PC-9 (cell line): ENCODE measurements around the gene STX2. TPM values are rescaled to one million over a fixed set of nuclear protein-coding genes. Genes with fewer than 3 reads are reported as not detected.

Source experiments
- BruUV-seq: library from RNA; stranded (reverse); fragments of 400-500 nt; replicated peaks from 2 replicates; lab custom pipeline; 2021; lab: Mats Ljungman, UMichigan
- CTCF ChIA-PET: fragments of 300-600 bp; sonication (Branson Sonifier 250); formaldehyde crosslinking; loops from one replicate; lab custom pipeline; 2022; ENCODE audit warnings: antibody characterized with exemption; lab: Charles Lee
- POLR2A ChIA-PET: fragments of 300-600 bp; sonication (Branson Sonifier 250); formaldehyde crosslinking; loops from one replicate; lab custom pipeline; 2022; ENCODE audit warnings: antibody characterized with exemption; ENCODE audit not compliant: unreplicated experiment; lab: Charles Lee
- DNase-seq, 2 experiments: peaks; one replicate each; pipeline versions ENCODE4 v3.0.0 to v3.0.0-alpha.2; 2015 to 2022; ENCODE audit warnings: mixed read lengths in 1 of 2
- H2AFZ ChIP-seq: fragments of 200-600 bp; sonication (generic); 2 replicates; pipeline ENCODE4 v1.8.1; 2017; ENCODE audit warnings: antibody characterized with exemption
- H3F3A ChIP-seq: fragments of 200-600 bp; sonication (generic); 2 replicates; pipeline ENCODE4 v1.8.1; 2017; ENCODE audit warnings: antibody characterized with exemption, mild to moderate bottlenecking, low read depth; ENCODE audit not compliant: insufficient read depth
- H3K27ac ChIP-seq: fragments of 200-600 bp; sonication (generic); 2 replicates; pipeline ENCODE4 v1.6.1; 2016; ENCODE audit warnings: mixed run types
- H3K27me3 ChIP-seq: fragments of 200-600 bp; sonication (generic); 2 replicates; pipeline ENCODE4 v1.6.1; 2016; ENCODE audit warnings: low read depth, mixed run types; ENCODE audit not compliant: insufficient read depth
- H3K36me3 ChIP-seq: fragments of 200-600 bp; sonication (generic); 2 replicates; pipeline ENCODE4 v1.6.1; 2016; ENCODE audit warnings: low read depth, mixed run types
- H3K4me1 ChIP-seq: fragments of 200-600 bp; sonication (generic); replicated peaks from 2 replicates; pipeline ENCODE4 v1.6.1; 2016; ENCODE audit warnings: mixed run types; ENCODE audit not compliant: insufficient read depth
- H3K4me2 ChIP-seq: fragments of 200-600 bp; sonication (generic); 2 replicates; pipeline ENCODE4 v1.6.1; 2017; ENCODE audit warnings: mixed run types
- H3K4me3 ChIP-seq: fragments of 200-600 bp; sonication (generic); 2 replicates; pipeline ENCODE4 v1.6.1; 2016; ENCODE audit warnings: mixed run types
- H3K79me2 ChIP-seq: fragments of 200-600 bp; sonication (generic); 2 replicates; pipeline ENCODE4 v1.6.1; 2017; ENCODE audit warnings: low read depth, mixed run types
- H3K9me2 ChIP-seq: fragments of 200-600 bp; sonication (generic); 2 replicates; pipeline ENCODE4 v1.8.1; 2017; ENCODE audit warnings: mild to moderate bottlenecking; ENCODE audit not compliant: insufficient read depth
- H3K9me3 ChIP-seq: fragments of 200-600 bp; sonication (generic); 2 replicates; pipeline ENCODE4 v1.8.1; 2016; ENCODE audit warnings: low read depth; ENCODE audit not compliant: insufficient read depth
- H4K20me1 ChIP-seq: fragments of 200-600 bp; sonication (generic); 2 replicates; pipeline ENCODE4 v1.8.1; 2017; ENCODE audit not compliant: insufficient read depth
- EZH2 ChIP-seq: fragments of 200-600 bp; sonication (generic); IDR thresholded peaks from 2 replicates; pipeline ENCODE4 v1.8.0; 2017; ENCODE audit warnings: antibody characterized with exemption, low read depth
- intact Hi-C: fragments of 100-400 bp; cut with micrococcal nuclease; formaldehyde crosslinking; loops from one replicate; pipeline ENCODE4 v1.10.0; 2022; ENCODE audit not compliant: unreplicated experiment
- total RNA-seq: library from RNA; stranded (reverse); gene quantifications from 2 replicates; pipeline ENCODE4 v1.2.3, GENCODE V29; 2021
- TF ChIP-seq, protein P1 (sequence below): fragments of 200-600 bp; sonication (generic); conservative IDR thresholded peaks from 2 replicates; pipeline ENCODE4 v1.6.1; 2017; ENCODE audit warnings: mixed run types, antibody characterized with exemption, mild to moderate bottlenecking, moderate library complexity

Gene STX2
- total RNA-seq, 1 experiment from 2014 or later: 9.7 TPM

DNA sequence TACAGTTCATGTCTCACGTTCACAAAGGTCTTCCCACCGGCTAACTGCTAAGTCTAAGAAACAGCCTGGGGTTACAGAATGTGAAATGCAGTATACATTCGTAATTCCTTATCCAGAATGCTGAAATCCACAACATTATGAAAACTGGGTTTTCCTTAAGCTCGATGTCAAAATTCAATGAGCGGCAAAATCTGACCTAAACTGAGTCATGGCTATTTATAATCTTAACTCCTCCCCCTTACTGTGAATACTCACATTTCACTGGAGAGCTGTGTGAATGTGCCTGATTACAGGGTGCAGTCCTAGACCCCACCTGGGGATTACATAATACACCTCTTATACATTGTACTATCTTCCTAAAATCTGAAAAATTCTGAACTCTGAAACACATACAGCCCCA is 35.3 kb downstream of the STX2 start:
- no peak for TF ChIP-seq EZH2
- TF ChIP-seq, protein P1, sequence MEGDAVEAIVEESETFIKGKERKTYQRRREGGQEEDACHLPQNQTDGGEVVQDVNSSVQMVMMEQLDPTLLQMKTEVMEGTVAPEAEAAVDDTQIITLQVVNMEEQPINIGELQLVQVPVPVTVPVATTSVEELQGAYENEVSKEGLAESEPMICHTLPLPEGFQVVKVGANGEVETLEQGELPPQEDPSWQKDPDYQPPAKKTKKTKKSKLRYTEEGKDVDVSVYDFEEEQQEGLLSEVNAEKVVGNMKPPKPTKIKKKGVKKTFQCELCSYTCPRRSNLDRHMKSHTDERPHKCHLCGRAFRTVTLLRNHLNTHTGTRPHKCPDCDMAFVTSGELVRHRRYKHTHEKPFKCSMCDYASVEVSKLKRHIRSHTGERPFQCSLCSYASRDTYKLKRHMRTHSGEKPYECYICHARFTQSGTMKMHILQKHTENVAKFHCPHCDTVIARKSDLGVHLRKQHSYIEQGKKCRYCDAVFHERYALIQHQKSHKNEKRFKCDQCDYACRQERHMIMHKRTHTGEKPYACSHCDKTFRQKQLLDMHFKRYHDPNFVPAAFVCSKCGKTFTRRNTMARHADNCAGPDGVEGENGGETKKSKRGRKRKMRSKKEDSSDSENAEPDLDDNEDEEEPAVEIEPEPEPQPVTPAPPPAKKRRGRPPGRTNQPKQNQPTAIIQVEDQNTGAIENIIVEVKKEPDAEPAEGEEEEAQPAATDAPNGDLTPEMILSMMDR: no peak
- Histone ChIP-seq H3K9me2 (no peaks in the 10 kb centered on the region), H3K27me3 (no peaks in the 10 kb centered on the region), H3K4me1 (peaks cover 7% of the 10 kb centered on the region), H3K4me2 (no peak overlapping the region), H4K20me1 (no peaks in the 10 kb centered on the region), H3K9me3 (no peaks in the 10 kb centered on the region), H3K36me3 (no peaks in the 10 kb centered on the region), H3F3A (peaks cover 4% of the 10 kb centered on the region; the same call in 1 of the 2 replicates), H3K27ac (no peak overlapping the region), H2AFZ (no peak overlapping the region), H3K79me2 (no peaks in the 10 kb centered on the region), H3K4me3 (no peak overlapping the region)
- intact Hi-C loops: no loop called here
- BruUV-seq: no TSS peak
- POLR2A ChIA-PET: no interaction called here
- CTCF ChIA-PET: no interaction called here
- no peak for DNase-seq

DNA sequence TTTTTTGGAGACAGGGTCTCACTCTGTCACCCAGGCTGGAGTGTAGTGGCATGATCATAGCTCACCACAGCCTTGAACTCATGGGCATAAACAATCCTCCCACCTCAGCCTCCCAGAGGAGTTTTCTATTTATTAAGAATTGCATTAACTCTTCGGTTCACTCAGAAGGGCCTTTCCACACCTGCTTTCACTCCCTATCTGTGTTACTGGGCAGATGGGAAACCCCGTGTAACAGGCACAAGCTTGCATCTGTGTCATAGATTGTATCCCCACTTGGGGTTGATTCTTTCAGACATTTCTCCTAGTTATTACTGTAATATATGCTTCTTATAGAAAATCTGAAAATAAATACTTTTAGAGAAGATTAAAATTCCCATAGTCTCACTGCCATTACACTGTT is 38.7 kb downstream of the STX2 start:
- Histone ChIP-seq H3K4me3 (no peak overlapping the region), H3K27me3 (no peaks in the 10 kb centered on the region), H3K27ac (no peak overlapping the region), H3K36me3 (no peaks in the 10 kb centered on the region), H4K20me1 (no peaks in the 10 kb centered on the region), H3K79me2 (no peaks in the 10 kb centered on the region), H3K4me1 (no peaks in the 10 kb centered on the region), H3K9me3 (no peaks in the 10 kb centered on the region), H2AFZ (no peak overlapping the region), H3F3A (no peaks in the 10 kb centered on the region), H3K9me2 (no peaks in the 10 kb centered on the region), H3K4me2 (no peak overlapping the region)
- ChIA-PET POLR2A (no interaction called here), CTCF (no interaction called here)
- no TSS peak for BruUV-seq
- no peak for DNase-seq
- intact Hi-C loops: no loop called here
- TF ChIP-seq, protein P1: no peak
- TF ChIP-seq EZH2: no peak

DNA sequence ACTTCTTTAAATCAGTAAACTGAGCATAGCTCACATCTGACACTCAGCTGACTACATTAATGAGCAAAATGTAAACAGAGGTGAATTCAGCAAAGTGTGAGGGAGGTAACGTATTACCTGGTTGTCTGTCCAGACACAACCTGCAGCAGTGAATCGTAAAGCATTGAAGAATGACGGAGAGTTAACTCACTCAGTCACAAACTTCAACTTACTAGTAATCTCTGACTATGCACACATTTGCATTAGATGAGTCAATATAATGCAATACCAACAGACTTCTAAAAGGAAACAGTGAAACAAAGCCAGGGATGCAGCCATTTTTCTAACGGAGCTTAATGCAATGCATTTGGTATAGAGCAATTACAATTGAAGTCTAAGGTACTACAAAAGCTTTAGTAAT is 40.0 kb downstream of the STX2 start:
- ChIA-PET CTCF (interaction anchor here (0.7 kb wide), 1 partner anchor 1217 kb away, joined by 4 read pairs; no protein-coding TSS in a partner anchor), POLR2A (interaction anchor here (0.6 kb wide), 1 partner anchor 87 kb away, joined by 4 read pairs; no protein-coding TSS in a partner anchor)
- TF ChIP-seq, protein P1: no peak
- TF ChIP-seq EZH2: no peak
- H3K9me2 ChIP-seq: no peaks in the 10 kb centered on the region
- H3K27ac ChIP-seq: no peak overlapping the region
- no peaks in the 10 kb centered on the region for H3K27me3 ChIP-seq
- H3K4me2 ChIP-seq: no peak overlapping the region
- no peaks in the 10 kb centered on the region for H4K20me1 ChIP-seq
- no peaks in the 10 kb centered on the region for H3K9me3 ChIP-seq
- BruUV-seq: no TSS peak
- H3F3A ChIP-seq: no peaks in the 10 kb centered on the region
- no peak for DNase-seq
- H2AFZ ChIP-seq: no peak overlapping the region
- H3K36me3 ChIP-seq: no peaks in the 10 kb centered on the region
- no peak overlapping the region for H3K4me3 ChIP-seq
- H3K79me2 ChIP-seq: no peaks in the 10 kb centered on the region
- no peaks in the 10 kb centered on the region for H3K4me1 ChIP-seq
- intact Hi-C loops: no loop called here
